Prostate gland (tissue), 2 donors: ENCODE measurements around the gene CNTNAP2.

ENCODE experiments used
- CTCF ChIP-seq, 4 experiments: fragments of 200-600 bp in 2 of 4; fragments of 450-650 bp in 2 of 4; sonication (generic) in 2 of 4; IDR thresholded peaks; 1 replicate in 3 of 4; 2 replicates in 1 of 4; pipeline ENCODE4 v1.5.1; 2016 to 2019; ENCODE audit warnings: antibody characterized with exemption in 4 of 4, mild to moderate bottlenecking in 2 of 4, moderate library complexity in 2 of 4
- POLR2A ChIP-seq: fragments of 450-650 bp; IDR thresholded peaks from one replicate; pipeline ENCODE4 v1.6.1; 2016; ENCODE audit warnings: antibody characterized with exemption, mild to moderate bottlenecking
- POLR2AphosphoS5 ChIP-seq: sonication (generic); formaldehyde crosslinking; IDR thresholded peaks from one replicate; pipeline ENCODE4 v1.6.1; 2017; ENCODE audit warnings: antibody characterized with exemption

DNA sequence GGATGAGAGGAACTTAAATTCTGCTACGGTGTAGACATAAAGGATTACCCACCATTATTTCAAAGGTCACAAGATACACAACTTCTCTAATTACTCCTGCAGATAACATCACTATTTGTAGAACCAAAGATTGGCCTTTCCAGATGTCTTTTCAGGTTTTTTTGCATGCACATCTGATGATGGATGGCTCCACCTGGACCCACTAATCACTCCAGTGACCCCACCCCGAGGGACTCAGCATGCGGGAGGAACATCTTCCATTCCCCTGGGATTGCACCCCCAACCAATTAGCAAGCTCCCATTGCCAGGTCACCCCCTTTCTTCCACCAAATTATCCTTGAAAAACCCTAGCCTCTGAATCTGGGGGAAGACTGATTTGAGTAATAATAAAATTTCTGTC is 608.9 kb downstream of the CNTNAP2 start:
- TF ChIP-seq POLR2A (no peak), CTCF (IDR thresholded peaks at IDR 0.05) (no peak), POLR2AphosphoS5 (no peak)
